Heart left ventricle (tissue), 16 donors: ENCODE data around the gene ZNF775. TPM values are rescaled to one million over a fixed set of nuclear protein-coding genes. Genes with fewer than 3 reads are reported as not detected.

Source experiments
- ATAC-seq, 4 donors: fragments of 200-7000 bp; cut with Tn5 transposase; one replicate each; pipeline ENCODE4 v1.9.1; 2020 to 2022; ENCODE audit warnings: moderate library complexity in 4 of 4, mild to moderate bottlenecking in 3 of 4, moderate number of reproducible peaks in 1 of 4
- DNase-seq, 5 donors: peaks; one replicate each; pipeline ENCODE4 v3.0.0-alpha.2; 2020
- H3K27ac ChIP-seq, 12 donors: fragments of 200-600 bp; sonication (generic) in 4 of 12; one replicate each; pipeline versions ENCODE4 v1.5.0 to v1.8.0; 2016 to 2022; ENCODE audit warnings: mild to moderate bottlenecking in 2 of 12
- H3K27me3 ChIP-seq, 9 donors: fragments of 200-600 bp; sonication (generic) in 2 of 9; one replicate each; pipeline versions ENCODE4 v1.5.1 to v1.8.0; 2016 to 2022; ENCODE audit warnings: mild to moderate bottlenecking in 3 of 9
- H3K36me3 ChIP-seq, 9 donors: fragments of 200-600 bp; sonication (generic) in 2 of 9; one replicate each; pipeline versions ENCODE4 v1.5.0 to v1.8.0; 2018 to 2022; ENCODE audit warnings: mild to moderate bottlenecking in 2 of 9
- H3K4me1 ChIP-seq, 12 donors: fragments of 200-600 bp; sonication (generic) in 4 of 12; one replicate each; pipeline versions ENCODE4 v1.5.0 to v1.8.0; 2016 to 2022; ENCODE audit warnings: mild to moderate bottlenecking in 3 of 12
- H3K4me3 ChIP-seq, 12 donors: fragments of 200-600 bp; sonication (generic) in 4 of 12; one replicate each; pipeline versions ENCODE4 v1.5.0 to v1.8.0; 2017 to 2022; ENCODE audit warnings: mild to moderate bottlenecking in 9 of 12, moderate library complexity in 4 of 12
- H3K9me3 ChIP-seq, 12 donors: fragments of 200-600 bp; sonication (generic) in 4 of 12; one replicate each; pipeline versions ENCODE4 v1.5.0 to v1.8.0; 2016 to 2022; ENCODE audit warnings: mild to moderate bottlenecking in 1 of 12
- POLR2A ChIP-seq, 2 donors: fragments of 450-650 bp; IDR thresholded peaks; one replicate each; pipeline ENCODE4 v1.6.1; 2017; ENCODE audit warnings: antibody characterized with exemption in 2 of 2, mild to moderate bottlenecking in 2 of 2, moderate library complexity in 2 of 2
- WGBS, 4 donors: extraction: QIAGEN DNeasy Blood & Tissue Kit in 2 of 4; methylation state at CpG; one replicate each; pipeline versions ENCODE4 v1.1.5 to v1.1.7; 2013 to 2018; 5-methylcytosine and 5-hydroxymethylcytosine counted together
- intact Hi-C, 10 donors: fragments of 100-400 bp; cut with DNase I; formaldehyde crosslinking; loops; one replicate each; pipeline versions ENCODE4 v1.11.1 to v1.14.2; 2022
- polyA plus RNA-seq, 2 donors: library from polyadenylated mRNA; stranded (reverse); fragments of 200-250 nt; gene quantifications; one replicate each; pipeline ENCODE4 v1.2.3, GENCODE V29; 2013
- total RNA-seq, 9 donors: library from RNA; depleted of rRNA in 2 of 9; stranded (reverse); fragments of >200 nt in 2 of 9; fragmentation: NEBNext Ultra II Directional in 3 of 9; extraction: Animal tissue kit (Norgen Biotek cat#: 25700) in 3 of 9; gene quantifications; one replicate each; pipeline versions ENCODE4 v1.1.0 to v1.2.4, GENCODE V29; 2016 to 2023
- TF ChIP-seq, protein P1 (sequence below), 12 donors: fragments of 200-600 bp; sonication (generic) in 4 of 12; IDR thresholded peaks; one replicate each; pipeline versions ENCODE4 v1.5.0 to v1.8.0; 2018 to 2022; ENCODE audit warnings: antibody characterized with exemption in 12 of 12, mild to moderate bottlenecking in 5 of 12
- donor health status: ischemic (EF 13 %, LVEDD 7.1; RV severe dilation, severe dysfunction).
- donor health status: healthy with polysubstance abuse.
- donor health status: DM: no; HTN: yes; CAD: no.
- donor health status: DM: no; HTN: no; CAD: no.
- donor health status: ischemic (EF 25% LVEDD 6.9; RV normal size, moderate dysfunction).
- donor health status: ischemic (EF 25% LVEDD 5.7; RV mildly dilated, moderate dysfunction).
- donor health status: healthy.
- donor health status: DM: yes; HTN: yes; CAD: no.
- donor health status: ischemic (EF 35%, LVEDD 5.7; RV mildly dilated, moderate dysfunction).
- donor health status: nonischemic (EF 11% LVEDD 7.7; RV severe dilation, severe dysfunction).
- donor health status: DM: yes; HTN: yes; CAD: no.
- donor health status: PGD.
- donor health status: ischemic (EF 29% LVEDD 5.4; RV normal size, mild dysfunction).
- donor health status: nonischemic (EF 23%, LVEDD 6.1; RV moderate dilation, normal function).

ZNF775 gene
- total and polyA plus RNA-seq, 11 donors: 1.8 to 5.0 (median 3.3) TPM

- peaks cover 0 to 4% (median 0%) of the 10 kb centered on the region in 9 donors for H3K36me3 ChIP-seq
- no peaks in the 10 kb centered on the region for H3K9me3 ChIP-seq
- DNase-seq (no peak), ATAC-seq (no peak)
- H3K27ac ChIP-seq: peak overlapping the region in 1 of 12 donors; percentile 33
- peaks cover 2 to 41% (median 18%) of the 10 kb centered on the region in 12 donors for H3K4me1 ChIP-seq
- intact Hi-C loops: loop anchor here in 5 of 10 donors (5.0 kb wide), 4 partner anchors 37 to 662 kb away; partner anchors contain the start of gene ABCB8 (in 1 of the 5)
- H3K4me3 ChIP-seq: no peak overlapping the region
- TF ChIP-seq, protein P1, sequence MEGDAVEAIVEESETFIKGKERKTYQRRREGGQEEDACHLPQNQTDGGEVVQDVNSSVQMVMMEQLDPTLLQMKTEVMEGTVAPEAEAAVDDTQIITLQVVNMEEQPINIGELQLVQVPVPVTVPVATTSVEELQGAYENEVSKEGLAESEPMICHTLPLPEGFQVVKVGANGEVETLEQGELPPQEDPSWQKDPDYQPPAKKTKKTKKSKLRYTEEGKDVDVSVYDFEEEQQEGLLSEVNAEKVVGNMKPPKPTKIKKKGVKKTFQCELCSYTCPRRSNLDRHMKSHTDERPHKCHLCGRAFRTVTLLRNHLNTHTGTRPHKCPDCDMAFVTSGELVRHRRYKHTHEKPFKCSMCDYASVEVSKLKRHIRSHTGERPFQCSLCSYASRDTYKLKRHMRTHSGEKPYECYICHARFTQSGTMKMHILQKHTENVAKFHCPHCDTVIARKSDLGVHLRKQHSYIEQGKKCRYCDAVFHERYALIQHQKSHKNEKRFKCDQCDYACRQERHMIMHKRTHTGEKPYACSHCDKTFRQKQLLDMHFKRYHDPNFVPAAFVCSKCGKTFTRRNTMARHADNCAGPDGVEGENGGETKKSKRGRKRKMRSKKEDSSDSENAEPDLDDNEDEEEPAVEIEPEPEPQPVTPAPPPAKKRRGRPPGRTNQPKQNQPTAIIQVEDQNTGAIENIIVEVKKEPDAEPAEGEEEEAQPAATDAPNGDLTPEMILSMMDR (IDR thresholded peaks at IDR 0.05): no peak
- no peak for TF ChIP-seq POLR2A (IDR thresholded peaks at IDR 0.05)
- no peaks in the 10 kb centered on the region for H3K27me3 ChIP-seq
- 90 to 95% (median 91%) methylated on average over 10 of the region's 10 CpGs for WGBS, 4 donors
Observed at GRCh38 chr7:150365194-150365593, 13.9 kb upstream of the ZNF775 start.

DNA sequence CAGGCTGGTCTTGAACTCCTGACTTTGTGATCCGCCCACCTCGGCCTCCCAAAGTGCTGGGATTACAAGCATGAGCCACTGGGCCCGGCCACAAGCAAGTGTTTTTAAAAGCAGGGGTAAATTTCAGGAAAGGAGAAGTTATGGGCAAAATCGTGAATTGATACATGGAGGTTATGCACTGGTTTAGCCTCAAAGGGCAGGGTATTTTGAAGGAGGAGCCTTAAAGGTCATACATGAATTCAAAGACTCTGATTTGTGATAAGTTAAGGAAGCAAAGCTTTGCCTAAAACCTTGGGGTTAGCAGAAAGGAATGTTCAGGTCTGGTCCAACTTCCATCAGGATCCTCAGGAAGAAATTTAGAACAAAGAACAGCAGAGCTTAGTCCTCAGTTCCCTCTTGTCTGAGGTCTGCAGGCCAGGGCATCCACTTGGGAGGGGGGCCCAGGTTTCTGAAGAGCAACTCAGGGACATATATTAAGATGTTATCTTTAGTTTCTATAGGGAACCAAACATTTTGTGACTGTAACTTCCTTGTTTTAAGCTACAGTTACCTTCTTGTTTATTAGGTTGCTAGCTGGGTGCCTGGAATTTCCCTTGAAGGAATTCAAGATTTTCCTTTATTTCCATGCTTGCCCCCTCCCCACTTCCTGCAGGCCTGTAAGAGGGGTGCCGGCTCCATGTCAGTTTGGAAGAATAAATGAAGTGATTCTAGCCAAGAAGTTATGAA is 13.3 kb upstream of the ZNF775 start:
- intact Hi-C loops: loop anchor here in 5 of 10 donors (5.0 kb wide), 4 partner anchors 36 to 661 kb away; partner anchors contain the start of gene ABCB8 (in 1 of the 5)

GRCh38 chr7:150367677-150368095 is 11.4 kb upstream of the ZNF775 start:
- Histone ChIP-seq H3K9me3 (no peaks in the 10 kb centered on the region), H3K4me1 (peaks cover 2 to 48% (median 24%) of the 10 kb centered on the region in 12 donors), H3K36me3 (peaks cover 0 to 26% (median 22%) of the 10 kb centered on the region in 9 donors), H3K27me3 (no peaks in the 10 kb centered on the region), H3K4me3 (peak overlapping the region; percentile 64 to 97 (median 90)), H3K27ac (peak overlapping the region; percentile 90 to 99 (median 97))
- ATAC-seq (no peak), DNase-seq (no peak)
- 60 to 66% (median 63%) methylated on average over 8 of the region's 8 CpGs for WGBS, 4 donors
- intact Hi-C loops: loop anchor here in 6 of 10 donors (1.0 to 5.0 kb wide), 6 partner anchors 35 to 660 kb away; partner anchors contain the start of gene ABCB8 (in 1 of the 6)
- no peak for TF ChIP-seq POLR2A (IDR thresholded peaks at IDR 0.05)
- TF ChIP-seq, protein P1 (IDR thresholded peaks at IDR 0.05): no peak

More for the DNA sequence above, 13.3 kb upstream of the ZNF775 start:
- Histone ChIP-seq H3K27ac (peak overlapping the region in 1 of 12 donors; percentile 33), H3K27me3 (no peaks in the 10 kb centered on the region), H3K36me3 (peaks cover 0 to 9% (median 3%) of the 10 kb centered on the region in 9 donors), H3K9me3 (no peaks in the 10 kb centered on the region), H3K4me1 (peaks cover 2 to 47% (median 22%) of the 10 kb centered on the region in 12 donors), H3K4me3 (no peak overlapping the region)
- WGBS, 4 donors: 84 to 93% (median 89%) methylated on average over 5 of the region's 5 CpGs
- DNase-seq: no peak
- ATAC-seq: no peak
- TF ChIP-seq, protein P1 (IDR thresholded peaks at IDR 0.05): no peak
- no peak for TF ChIP-seq POLR2A (IDR thresholded peaks at IDR 0.05)
